ENCODE results near the gene SGPP2.

DNA sequence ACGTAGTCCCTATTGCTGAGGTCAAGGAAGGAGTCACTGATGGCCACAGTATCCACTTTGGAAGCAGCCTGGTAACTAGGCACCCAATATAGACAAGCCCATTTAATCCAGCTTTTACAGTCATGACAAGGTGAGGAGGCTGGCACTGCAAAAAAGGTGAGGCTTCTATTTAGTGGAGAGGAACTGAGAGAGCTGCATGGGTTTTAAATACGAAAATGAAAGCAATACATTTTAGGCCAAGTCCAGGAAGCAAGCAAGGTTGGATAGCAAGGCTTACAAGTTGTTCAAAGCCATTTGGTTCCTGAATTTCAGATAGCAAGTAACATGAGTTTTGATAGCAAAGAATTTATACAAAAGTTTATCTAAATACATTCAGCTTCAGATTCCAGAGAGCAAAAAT, 80.4 kb downstream of the SGPP2 start:
- TF ChIP-seq, protein P1, sequence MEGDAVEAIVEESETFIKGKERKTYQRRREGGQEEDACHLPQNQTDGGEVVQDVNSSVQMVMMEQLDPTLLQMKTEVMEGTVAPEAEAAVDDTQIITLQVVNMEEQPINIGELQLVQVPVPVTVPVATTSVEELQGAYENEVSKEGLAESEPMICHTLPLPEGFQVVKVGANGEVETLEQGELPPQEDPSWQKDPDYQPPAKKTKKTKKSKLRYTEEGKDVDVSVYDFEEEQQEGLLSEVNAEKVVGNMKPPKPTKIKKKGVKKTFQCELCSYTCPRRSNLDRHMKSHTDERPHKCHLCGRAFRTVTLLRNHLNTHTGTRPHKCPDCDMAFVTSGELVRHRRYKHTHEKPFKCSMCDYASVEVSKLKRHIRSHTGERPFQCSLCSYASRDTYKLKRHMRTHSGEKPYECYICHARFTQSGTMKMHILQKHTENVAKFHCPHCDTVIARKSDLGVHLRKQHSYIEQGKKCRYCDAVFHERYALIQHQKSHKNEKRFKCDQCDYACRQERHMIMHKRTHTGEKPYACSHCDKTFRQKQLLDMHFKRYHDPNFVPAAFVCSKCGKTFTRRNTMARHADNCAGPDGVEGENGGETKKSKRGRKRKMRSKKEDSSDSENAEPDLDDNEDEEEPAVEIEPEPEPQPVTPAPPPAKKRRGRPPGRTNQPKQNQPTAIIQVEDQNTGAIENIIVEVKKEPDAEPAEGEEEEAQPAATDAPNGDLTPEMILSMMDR (IDR thresholded peaks at IDR 0.05; ENCODE audit: borderline replicate concordance, extremely low read depth, low read length, poor library complexity, severe bottlenecking): no peak
- TF ChIP-seq EZH2 (IDR thresholded peaks at IDR 0.05; ENCODE audit: borderline replicate concordance, low read depth, low read length, severe bottlenecking): no peak
